Fibroblast of villous mesenchyme (primary cell): ENCODE data around the gene TRAPPC12. TPM values are rescaled to one million over a fixed set of nuclear protein-coding genes. Genes with fewer than 3 reads are reported as not detected.

ENCODE experiments used
- DNase-seq: peaks from one replicate; pipeline ENCODE4 v3.0.0-alpha.2; 2010; ENCODE audit warnings: low read depth
- H3K4me3 ChIP-seq: 2 replicates; pipeline ENCODE4 v1.5.1; 2011; ENCODE audit warnings: low read depth, mild to moderate bottlenecking, low read length
- total RNA-seq: library from RNA; depleted of rRNA; stranded (reverse); fragments of >200 nt; gene quantifications from 2 replicates; pipeline ENCODE4 v1.2.3, GENCODE V29; 2012
- TF ChIP-seq, protein P1 (sequence below): IDR thresholded peaks from 2 replicates; pipeline ENCODE4 v1.5.1; 2012; ENCODE audit warnings: low read depth, mild to moderate bottlenecking, low read length; ENCODE audit not compliant: insufficient read depth

TRAPPC12 gene
- total RNA-seq, 1 donor = 50.1 TPM

DNA sequence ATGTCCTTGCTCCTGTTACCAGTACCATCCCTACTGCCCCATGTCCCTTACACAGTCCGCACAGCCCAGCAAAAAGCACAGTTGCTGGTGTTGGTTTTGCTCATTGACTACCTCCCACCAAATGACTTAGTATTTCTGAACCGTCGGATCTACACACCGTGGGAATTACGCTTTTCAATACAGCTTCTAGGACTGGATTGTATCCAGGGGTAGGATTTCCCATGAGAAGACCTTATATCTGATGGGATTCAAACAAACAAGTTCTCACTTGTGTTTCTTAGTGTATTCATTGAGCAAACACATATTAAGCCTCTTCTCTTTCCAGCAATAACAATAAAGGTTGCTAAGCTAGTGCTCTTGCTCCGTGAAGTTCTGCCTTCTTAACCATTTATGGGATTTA is 25.8 kb downstream of the TRAPPC12 start:
- no peak for DNase-seq
- TF ChIP-seq, protein P1, sequence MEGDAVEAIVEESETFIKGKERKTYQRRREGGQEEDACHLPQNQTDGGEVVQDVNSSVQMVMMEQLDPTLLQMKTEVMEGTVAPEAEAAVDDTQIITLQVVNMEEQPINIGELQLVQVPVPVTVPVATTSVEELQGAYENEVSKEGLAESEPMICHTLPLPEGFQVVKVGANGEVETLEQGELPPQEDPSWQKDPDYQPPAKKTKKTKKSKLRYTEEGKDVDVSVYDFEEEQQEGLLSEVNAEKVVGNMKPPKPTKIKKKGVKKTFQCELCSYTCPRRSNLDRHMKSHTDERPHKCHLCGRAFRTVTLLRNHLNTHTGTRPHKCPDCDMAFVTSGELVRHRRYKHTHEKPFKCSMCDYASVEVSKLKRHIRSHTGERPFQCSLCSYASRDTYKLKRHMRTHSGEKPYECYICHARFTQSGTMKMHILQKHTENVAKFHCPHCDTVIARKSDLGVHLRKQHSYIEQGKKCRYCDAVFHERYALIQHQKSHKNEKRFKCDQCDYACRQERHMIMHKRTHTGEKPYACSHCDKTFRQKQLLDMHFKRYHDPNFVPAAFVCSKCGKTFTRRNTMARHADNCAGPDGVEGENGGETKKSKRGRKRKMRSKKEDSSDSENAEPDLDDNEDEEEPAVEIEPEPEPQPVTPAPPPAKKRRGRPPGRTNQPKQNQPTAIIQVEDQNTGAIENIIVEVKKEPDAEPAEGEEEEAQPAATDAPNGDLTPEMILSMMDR = no peak
- H3K4me3 ChIP-seq = no peak overlapping the region

DNA sequence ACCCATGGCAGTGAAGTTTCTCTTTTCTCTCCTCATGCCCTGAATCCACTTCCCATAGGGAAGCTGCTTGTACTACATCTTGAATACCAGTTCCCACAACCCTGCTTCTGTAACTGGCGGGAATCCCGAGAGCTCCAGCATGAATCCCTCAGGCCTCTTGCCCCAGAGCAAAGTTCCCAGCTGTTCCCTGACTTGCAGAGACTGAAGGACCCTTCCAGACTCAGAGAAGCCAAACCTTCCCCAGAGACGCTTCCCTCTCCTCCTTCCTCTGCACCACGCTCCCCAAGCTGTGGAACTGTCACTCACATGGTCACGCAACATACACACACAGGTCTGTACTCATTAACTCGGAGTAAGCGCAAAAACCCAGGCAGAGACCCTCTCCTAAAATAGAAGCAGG is 26.4 kb downstream of the TRAPPC12 start:
- TF ChIP-seq, protein P1 = no peak
- no peak overlapping the region for H3K4me3 ChIP-seq
- DNase-seq = no peak

DNA sequence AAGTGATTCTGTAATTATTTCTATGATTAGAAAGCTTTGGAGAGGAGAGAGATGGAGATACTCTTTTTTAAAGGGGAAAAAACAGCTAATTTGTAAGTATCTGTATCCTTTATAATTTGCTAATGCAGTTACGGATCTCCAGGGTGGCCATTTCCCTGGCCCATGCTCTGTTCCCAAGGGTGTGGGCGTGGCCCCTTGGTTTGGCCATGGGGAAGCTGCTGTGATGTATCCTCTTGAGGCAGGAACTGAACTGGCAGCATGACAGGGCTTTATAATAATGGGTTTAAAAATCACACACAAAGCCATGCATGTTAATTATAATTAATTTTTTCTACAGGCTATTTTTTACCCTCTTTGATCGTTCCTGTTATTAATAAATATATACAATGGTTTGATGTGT is 27.0 kb downstream of the TRAPPC12 start:
- no peak for DNase-seq
- TF ChIP-seq, protein P1 = no peak
- no peak overlapping the region for H3K4me3 ChIP-seq

DNA sequence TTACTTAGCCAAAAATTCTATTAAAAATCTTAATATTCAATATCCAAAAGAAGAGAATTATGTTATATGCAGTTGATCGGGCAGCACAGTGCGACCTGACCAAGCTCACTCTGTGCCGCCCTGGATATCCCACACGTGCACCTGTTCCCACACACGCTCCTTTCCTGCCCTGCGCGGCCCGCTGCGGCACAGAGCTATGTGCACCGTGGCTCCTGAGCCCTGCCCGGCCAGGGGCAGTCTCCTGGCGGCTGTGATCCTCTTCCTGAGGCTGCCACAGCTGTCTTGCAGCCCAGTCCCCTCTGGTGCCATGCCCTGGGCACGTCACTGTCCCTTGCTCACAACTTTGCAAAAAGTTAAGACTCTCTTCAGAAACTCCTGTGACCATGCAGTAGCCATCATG is 29.3 kb downstream of the TRAPPC12 start:
- no peak overlapping the region for H3K4me3 ChIP-seq
- no peak for DNase-seq
- TF ChIP-seq, protein P1 = no peak

DNA sequence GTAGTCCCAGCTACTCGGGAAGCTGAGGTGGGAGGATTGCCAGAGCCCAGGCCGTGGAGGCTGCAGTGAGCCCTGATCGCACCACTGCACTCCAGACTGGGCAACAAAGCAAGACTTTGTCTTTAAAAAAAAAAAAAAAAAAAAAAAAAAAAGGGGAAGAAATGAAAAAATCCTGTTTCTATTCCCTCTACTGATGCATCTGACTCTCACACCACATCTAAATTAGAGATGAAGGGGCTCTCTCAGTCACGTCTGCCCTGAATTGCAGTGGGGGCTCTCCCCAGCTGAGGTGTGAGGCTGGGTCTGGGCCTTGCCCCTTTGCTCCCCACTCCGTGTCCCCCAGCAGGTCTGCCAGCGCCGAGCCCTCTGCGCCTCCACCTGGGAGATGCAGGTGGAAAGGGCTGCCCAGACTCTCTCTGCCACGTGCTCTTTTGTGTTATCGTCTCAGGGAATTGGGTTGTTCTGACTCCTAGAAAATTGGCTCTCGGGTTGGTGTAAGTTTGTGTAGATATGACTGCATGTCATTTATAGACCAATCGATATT is 30.2 kb downstream of the TRAPPC12 start:
- no peak overlapping the region for H3K4me3 ChIP-seq
- DNase-seq = no peak
- TF ChIP-seq, protein P1 = no peak

DNA sequence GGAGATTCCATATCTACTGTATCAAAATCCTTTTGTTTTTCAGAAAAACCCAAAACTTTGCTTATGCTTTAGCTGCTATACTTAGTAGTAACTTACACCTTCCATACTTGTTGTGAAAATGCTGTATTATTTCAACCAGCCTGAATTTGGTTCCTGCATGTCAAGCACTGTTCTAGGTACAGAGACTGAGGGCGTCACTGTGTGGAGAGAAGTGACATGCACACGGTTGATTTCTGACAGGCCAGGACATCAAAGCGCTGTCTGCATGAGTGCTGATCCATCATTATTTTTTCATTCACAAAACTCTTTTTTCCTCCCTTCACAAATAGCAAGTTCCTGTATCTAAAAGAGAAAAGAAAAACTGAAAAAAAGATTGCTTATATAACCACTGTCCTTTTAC is 31.6 kb downstream of the TRAPPC12 start:
- H3K4me3 ChIP-seq = no peak overlapping the region
- DNase-seq = no peak
- TF ChIP-seq, protein P1 = no peak

DNA sequence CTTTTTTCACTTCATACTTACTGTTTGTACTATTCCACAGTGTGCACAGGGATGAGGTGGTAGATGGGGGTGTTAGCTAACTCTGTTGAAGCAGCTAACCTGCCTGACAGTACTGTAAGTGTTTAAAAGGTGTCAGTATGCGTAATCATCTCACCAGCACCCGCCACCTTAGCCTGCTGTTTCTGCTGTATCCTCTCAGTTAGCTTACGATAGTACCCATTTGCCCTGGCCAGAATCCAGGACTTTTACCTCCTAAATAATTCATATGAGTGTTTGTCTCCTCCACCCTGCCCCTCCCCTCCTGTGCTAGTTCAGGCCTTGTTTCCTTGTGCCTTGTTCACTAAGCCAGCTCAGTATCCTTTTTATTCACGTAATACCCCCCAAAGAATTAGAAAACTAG is 34.2 kb downstream of the TRAPPC12 start:
- no peak for DNase-seq
- no peak overlapping the region for H3K4me3 ChIP-seq
- TF ChIP-seq, protein P1 = no peak
